GM12874 (cell line): ENCODE measurements around the gene MINK1.

Experiments used
- TF ChIP-seq, protein P1 (sequence below): IDR thresholded peaks from 2 replicates; pipeline ENCODE4 v1.5.1; 2011; ENCODE audit warnings: low read depth, mild to moderate bottlenecking, control low read depth, low read length, moderate library complexity; ENCODE audit not compliant: insufficient read depth

MINK1 gene

DNA sequence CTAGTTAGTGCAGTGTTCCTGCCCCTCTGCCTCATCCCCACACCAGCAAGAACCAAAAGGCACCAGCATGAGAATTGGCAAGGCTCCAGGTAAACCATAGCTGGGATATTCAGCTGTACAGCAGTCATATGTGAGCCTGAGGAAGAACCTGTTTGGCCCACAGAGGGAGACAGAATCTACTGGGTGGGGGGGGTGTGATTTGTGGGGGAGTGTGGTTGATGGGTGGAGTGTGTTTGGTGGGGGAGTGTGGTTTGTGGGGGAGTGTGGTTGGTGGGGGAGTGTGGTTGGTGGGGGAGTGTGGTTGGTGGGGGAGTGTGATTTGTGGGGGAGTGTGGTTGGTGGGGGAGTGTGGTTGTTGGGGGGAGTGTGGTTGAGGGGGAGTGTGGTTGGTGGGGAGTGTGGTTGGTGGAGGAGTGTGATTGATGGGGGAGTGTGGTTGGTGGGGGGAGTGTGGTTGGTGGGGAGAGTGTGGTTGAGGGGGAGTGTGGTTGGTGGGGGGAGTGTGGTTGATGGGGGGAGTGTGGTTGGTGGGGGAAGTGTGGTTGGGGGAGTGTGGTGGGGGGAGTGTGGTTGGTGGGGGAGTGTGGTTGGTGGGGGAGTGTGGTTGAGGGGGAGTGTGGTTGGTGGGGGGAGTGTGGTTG, 19.5 kb downstream of the MINK1 start:
- TF ChIP-seq, protein P1, sequence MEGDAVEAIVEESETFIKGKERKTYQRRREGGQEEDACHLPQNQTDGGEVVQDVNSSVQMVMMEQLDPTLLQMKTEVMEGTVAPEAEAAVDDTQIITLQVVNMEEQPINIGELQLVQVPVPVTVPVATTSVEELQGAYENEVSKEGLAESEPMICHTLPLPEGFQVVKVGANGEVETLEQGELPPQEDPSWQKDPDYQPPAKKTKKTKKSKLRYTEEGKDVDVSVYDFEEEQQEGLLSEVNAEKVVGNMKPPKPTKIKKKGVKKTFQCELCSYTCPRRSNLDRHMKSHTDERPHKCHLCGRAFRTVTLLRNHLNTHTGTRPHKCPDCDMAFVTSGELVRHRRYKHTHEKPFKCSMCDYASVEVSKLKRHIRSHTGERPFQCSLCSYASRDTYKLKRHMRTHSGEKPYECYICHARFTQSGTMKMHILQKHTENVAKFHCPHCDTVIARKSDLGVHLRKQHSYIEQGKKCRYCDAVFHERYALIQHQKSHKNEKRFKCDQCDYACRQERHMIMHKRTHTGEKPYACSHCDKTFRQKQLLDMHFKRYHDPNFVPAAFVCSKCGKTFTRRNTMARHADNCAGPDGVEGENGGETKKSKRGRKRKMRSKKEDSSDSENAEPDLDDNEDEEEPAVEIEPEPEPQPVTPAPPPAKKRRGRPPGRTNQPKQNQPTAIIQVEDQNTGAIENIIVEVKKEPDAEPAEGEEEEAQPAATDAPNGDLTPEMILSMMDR: no peak

DNA sequence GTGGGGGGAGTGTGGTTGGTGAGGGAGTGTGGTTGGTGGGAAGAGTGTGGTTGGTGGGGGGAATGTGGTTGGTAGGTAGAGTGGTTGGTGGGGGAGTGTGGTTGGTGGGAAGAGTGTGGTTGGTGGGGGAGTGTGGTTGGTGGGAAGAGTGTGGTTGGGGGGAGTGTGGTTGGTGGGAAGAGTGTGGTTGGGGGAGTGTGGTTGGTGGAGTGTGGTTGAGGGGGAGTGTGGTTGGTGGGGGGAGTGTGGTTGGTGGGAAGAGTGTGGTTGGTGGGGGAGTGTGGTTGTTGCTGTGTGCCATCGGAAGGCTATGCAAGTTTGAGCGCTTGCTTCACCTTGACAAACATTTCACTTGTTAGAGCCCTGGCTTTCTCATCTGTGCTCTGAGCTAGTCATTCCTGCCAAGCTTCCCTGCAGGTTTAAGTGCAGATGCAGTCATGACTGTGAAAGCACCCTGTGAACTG, 20.1 kb downstream of the MINK1 start:
- TF ChIP-seq, protein P1: no peak

DNA sequence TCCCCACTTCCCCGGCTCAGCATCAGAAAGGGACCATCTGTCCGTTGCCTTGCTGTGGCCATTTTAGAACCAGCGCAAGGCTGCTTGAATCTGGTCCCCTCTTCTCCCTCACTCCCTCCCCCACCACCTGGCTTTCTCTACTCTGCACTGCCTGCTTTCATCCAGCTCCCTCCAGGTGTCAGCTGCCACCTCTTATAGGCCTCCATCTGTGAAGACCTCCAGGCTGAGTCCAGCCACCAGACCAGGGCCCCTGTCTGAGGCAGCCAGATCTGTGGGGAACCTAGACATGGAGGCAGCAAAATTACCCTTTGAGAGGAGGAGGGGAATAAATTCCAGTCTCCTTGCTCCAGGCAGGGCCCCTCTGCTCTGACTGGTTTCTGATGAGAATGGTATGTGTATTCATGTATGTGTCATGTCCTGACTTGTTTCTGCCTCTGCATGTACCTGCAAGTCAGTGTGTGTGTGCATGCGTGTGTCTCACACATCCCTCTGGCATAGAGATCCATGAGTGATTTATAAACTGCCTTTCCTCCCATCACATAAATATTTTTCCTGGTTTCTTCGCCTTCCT, 21.1 kb downstream of the MINK1 start:
- TF ChIP-seq, protein P1: no peak

DNA sequence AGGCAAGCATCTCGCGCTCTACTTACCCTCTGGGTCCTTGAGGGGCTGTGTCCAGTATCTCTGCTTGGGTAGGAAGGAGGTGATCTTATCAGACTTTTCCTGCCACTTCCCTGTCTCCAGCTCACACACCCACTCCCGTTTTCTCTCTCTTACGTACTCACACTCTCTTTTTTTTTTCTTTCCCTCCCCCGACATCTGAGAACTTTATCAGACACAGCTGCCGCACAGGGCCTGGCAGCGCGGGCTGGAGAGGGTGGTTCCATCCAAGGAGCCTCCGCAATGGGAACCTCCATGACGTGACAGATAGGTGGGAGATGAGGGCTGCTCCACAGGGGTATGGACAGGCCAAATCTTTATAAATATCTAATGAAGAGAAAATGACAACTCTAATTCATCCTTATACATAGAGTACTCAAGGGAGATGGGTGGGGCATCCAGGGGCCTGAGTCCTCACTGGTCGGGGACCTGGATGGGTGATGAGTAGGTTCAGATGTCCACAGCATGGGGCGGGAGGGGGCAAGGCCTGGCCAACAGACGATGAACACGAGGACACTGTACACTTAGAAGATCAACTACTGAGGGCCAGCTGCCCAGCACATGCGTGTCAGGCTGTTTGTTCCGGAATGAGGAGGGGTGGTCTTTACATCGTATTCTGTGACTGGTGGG, 23.3 kb downstream of the MINK1 start:
- TF ChIP-seq, protein P1: no peak

DNA sequence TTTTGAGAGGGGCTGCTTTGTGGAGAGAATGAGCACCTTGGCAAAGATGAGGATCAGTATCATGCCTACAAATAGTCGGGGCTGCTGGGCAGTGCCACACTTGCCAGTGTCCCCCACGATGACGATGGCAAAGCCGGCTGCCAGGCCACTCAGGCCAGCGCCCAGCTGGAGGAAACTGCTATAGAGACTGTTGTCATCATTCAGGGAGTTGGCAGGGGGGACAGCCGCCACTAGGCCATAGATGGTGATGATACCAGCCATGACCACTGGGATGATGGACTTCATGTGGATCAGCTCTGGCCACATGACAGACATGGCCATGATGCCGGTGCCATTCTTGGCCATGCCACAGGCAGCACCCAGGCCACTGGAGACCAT, 23.8 kb downstream of the MINK1 start:
- TF ChIP-seq, protein P1: no peak

DNA sequence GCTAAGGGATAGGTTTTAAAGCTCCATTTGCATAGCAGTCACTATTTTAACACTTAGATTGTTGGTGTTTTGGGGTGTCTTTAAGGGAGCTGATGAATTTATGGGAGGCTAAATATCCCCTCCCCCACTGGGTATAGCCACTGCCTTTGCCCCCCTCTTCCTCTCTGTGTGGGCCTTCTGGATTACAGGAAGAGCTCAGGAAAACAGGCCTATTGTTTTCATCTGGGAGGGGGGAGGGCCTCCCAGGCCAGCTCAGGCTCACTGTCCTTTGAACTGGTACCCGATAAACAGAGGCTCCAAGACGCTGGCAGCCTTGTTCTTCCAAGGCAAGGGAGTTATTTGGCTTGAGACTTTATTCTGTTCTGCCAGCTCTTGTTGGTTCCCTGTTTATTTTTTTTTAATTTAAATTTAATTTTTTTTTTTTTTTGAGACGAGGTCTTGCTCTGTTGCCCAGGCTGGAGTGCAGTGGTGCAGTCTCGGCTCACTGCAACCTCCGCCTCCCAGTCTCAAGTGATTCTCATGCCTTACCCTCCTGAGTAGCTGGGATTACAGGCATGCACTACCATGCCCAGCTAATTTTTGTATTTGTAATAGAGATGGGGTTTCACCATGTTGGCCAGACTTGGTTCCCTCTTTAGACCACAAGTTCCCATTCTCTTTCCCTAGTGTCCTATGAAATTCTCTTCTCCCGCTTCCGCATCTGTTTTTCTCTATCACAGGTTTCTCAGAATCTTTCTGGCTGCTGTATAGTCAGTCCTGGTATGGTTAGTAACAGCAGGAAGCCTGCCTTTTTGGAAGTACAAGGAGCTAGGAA, 25.1 kb downstream of the MINK1 start:
- TF ChIP-seq, protein P1: no peak

DNA sequence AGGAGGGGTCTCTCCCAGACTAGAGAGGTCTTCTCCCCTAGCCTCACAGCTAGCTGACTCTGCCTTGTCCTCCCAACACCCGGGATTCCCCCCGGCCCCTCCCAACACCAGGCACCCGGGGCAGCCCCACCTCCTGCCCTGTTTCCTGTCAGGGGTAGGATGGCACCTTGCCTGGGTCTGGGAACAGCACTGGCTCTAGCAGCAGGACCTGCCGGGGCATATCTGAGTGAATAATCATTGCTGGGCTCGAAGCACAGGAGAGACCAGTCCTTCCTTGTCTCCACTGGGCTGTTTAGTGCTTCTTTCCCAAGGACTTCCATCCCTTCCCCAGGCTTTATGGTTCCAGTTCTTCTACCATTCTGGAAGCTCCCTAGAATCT, 25.7 kb downstream of the MINK1 start:
- TF ChIP-seq, protein P1: no peak
